Cardiac muscle cell (in vitro differentiated cells and primary cell): ENCODE data around the gene SHC3. TPM values are rescaled to one million over a fixed set of nuclear protein-coding genes. Genes with fewer than 3 reads are reported as not detected.
A peak's percentile ranks its signal among the peaks of the same experiment; 100 is the strongest.

Source experiments
- DNase-seq, 2 donors: peaks; one replicate each; pipeline versions ENCODE4 v3.0.0 to v3.0.0-alpha.2; 2010 to 2017; ENCODE audit warnings: low read depth in 1 of 2, low spot score in 1 of 2
- H3K27ac ChIP-seq: fragments of 200-600 bp; sonication (generic); 2 replicates; pipeline ENCODE4 v1.5.1; 2016
- H3K27me3 ChIP-seq: fragments of 200-600 bp; sonication (generic); 2 replicates; pipeline ENCODE4 v1.6.0; 2016; ENCODE audit warnings: control low read depth
- H3K36me3 ChIP-seq: fragments of 200-600 bp; sonication (generic); 2 replicates; pipeline ENCODE4 v1.5.1; 2016; ENCODE audit warnings: control low read depth
- H3K4me1 ChIP-seq: fragments of 200-600 bp; sonication (generic); 2 replicates; pipeline ENCODE4 v1.8.1; 2017; ENCODE audit warnings: low read depth, mild to moderate bottlenecking, mixed run types
- H3K4me3 ChIP-seq: fragments of 200-600 bp; sonication (generic); 2 replicates; pipeline ENCODE4 v1.5.1; 2016; ENCODE audit warnings: mild to moderate bottlenecking
- H3K9me3 ChIP-seq: fragments of 200-600 bp; sonication (generic); 2 replicates; pipeline ENCODE4 v1.5.1; 2017; ENCODE audit warnings: low read depth, mild to moderate bottlenecking, control low read depth
- polyA plus RNA-seq: library from polyadenylated mRNA; unstranded; fragments of >200 nt; fragmentation: Nextera tagmentation; extraction: Ambion mirVana; gene quantifications from 2 replicates; pipeline ENCODE4 v1.2.1, GENCODE V29; 2016
- total RNA-seq: library from RNA; depleted of rRNA; stranded (reverse); fragments of >200 nt; gene quantifications from 2 replicates; pipeline ENCODE4 v1.2.3, GENCODE V29; 2016
- TF ChIP-seq, protein P1 (sequence below): IDR thresholded peaks from 2 replicates; pipeline ENCODE4 v1.5.1; 2012; ENCODE audit warnings: low read depth, mild to moderate bottlenecking, low read length

The SHC3 gene
- total and polyA plus RNA-seq, 2 experiments from 2014 or later: 0.27 to 0.34 TPM

DNA sequence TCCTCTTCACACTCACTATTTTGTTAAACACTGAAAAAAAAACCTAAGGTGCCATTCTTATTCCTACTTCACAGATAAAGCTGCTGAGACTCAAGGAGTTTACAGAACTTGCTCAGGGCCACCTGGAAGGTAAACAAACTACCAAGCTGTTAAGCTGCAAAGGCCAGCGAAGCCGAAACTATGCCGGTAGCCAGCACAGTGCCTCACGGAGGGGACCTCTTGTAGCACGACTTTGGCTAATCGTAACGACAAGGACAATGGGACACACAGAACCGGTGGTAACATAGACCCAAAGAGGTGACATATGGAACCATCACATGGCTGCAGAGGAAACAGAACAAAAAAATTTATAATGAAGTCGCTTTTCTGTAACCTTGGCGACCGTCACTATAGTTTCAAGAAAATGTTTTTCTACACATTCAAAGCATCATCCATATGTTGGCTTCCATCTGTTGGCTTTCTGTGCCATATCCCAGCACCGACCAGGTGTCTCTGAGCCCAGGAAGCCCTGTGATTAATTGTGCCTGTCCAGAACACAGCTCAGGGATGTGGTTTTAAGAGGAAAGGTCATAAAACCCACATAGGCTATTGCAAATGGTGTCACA lies 127.1 kb downstream of the SHC3 start:
- Histone ChIP-seq H3K9me3 (no peaks in the 10 kb centered on the region), H3K4me1 (no peaks in the 10 kb centered on the region), H3K27me3 (no peaks in the 10 kb centered on the region), H3K27ac (no peak overlapping the region), H3K36me3 (no peaks in the 10 kb centered on the region), H3K4me3 (no peak overlapping the region)
- no peak for DNase-seq
- TF ChIP-seq, protein P1, sequence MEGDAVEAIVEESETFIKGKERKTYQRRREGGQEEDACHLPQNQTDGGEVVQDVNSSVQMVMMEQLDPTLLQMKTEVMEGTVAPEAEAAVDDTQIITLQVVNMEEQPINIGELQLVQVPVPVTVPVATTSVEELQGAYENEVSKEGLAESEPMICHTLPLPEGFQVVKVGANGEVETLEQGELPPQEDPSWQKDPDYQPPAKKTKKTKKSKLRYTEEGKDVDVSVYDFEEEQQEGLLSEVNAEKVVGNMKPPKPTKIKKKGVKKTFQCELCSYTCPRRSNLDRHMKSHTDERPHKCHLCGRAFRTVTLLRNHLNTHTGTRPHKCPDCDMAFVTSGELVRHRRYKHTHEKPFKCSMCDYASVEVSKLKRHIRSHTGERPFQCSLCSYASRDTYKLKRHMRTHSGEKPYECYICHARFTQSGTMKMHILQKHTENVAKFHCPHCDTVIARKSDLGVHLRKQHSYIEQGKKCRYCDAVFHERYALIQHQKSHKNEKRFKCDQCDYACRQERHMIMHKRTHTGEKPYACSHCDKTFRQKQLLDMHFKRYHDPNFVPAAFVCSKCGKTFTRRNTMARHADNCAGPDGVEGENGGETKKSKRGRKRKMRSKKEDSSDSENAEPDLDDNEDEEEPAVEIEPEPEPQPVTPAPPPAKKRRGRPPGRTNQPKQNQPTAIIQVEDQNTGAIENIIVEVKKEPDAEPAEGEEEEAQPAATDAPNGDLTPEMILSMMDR: no peak

DNA sequence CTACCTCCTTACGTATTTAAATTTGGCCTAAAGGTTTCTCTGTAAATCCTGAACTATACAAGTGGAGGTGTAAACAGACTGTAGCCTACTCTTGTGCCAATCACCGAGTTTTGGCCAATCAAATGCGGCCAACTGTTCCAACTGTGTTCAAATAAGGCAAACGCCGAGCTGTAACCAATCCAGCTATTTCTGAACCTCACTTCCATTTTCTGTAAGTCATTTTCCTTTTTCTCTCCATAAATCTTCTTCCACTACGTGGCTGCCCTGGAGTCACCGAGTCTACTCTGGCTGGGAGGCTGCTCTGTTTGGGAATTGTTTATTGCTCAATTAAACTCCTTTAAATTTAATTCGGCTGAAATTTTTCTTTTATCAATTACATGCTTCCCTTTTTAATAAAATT lies 129.0 kb downstream of the SHC3 start:
- Histone ChIP-seq H3K4me1 (no peaks in the 10 kb centered on the region), H3K27me3 (no peaks in the 10 kb centered on the region), H3K36me3 (no peaks in the 10 kb centered on the region), H3K4me3 (no peak overlapping the region), H3K27ac (no peak overlapping the region), H3K9me3 (no peaks in the 10 kb centered on the region)
- TF ChIP-seq, protein P1: no peak
- DNase-seq: no peak

DNA sequence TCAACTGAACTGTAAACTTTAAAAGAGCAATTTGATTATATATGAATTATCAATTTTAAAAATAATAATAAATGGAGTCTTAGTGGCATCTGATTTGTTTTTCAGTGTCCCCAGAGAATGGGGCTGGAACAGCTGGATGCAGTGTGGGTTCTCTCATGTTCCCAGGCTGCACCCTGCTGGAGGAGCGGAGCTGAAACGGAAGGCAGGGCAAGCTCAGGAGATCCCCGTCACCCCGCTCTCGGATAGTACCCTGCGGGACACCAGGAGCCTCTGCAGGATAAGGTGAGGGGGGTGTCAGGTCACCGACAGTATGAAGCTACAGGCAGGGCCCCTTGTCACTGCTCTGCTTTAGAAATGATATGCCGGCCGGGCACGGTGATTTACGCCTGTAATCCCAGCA lies 130.0 kb downstream of the SHC3 start:
- no peak overlapping the region for H3K4me3 ChIP-seq
- no peak for DNase-seq
- TF ChIP-seq, protein P1: no peak

DNA sequence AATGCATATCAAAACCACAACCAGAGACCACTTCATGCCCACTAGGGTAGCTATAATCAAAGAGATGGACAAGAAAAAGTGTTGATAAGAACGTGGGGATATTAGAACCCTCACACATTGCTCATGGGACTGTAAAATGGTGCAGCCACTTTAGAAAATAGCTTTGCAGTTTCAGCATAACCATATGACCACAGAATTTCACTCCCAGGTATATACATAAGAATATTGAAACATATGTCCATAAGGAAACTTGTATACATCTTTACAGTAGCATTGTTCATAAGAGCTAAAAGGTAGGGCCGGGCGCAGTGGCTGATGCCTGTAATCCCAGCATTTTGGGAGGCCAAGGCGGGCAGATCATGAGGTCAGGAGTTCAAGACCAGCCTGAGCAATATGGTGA lies 131.0 kb downstream of the SHC3 start:
- TF ChIP-seq, protein P1: no peak
- Histone ChIP-seq H3K27ac (no peak overlapping the region), H3K36me3 (no peaks in the 10 kb centered on the region), H3K4me3 (no peak overlapping the region), H3K9me3 (no peaks in the 10 kb centered on the region), H3K27me3 (no peaks in the 10 kb centered on the region), H3K4me1 (no peaks in the 10 kb centered on the region)
- no peak for DNase-seq

More for the DNA sequence above, 130.0 kb downstream of the SHC3 start:
- Histone ChIP-seq H3K36me3 (no peaks in the 10 kb centered on the region), H3K27ac (no peak overlapping the region), H3K27me3 (no peaks in the 10 kb centered on the region), H3K4me1 (no peaks in the 10 kb centered on the region), H3K9me3 (no peaks in the 10 kb centered on the region)

DNA sequence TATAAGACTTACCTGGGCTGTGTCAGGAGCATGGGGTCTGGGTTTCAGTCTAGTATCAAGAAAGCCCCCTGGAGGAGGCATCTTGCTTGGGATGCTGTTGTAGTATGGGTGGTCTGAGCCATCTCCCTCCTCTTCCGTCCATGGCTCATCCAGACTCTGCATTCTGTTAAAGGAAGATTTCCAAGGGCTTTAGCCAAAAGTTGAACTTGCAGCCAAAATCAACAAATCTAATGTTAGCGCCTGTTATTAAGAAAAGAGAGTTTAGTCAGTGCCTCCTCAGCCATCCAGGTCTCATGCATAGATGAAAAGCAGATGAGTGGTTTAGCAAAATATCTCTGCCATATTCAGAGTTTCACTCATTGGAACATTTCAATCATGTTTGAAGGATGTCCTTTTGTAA lies 131.8 kb downstream of the SHC3 start:
- DNase-seq: peak in 1 of 2 donors; percentile 33
- no peaks in the 10 kb centered on the region for H3K4me1 ChIP-seq
- no peak overlapping the region for H3K4me3 ChIP-seq
- no peaks in the 10 kb centered on the region for H3K36me3 ChIP-seq
- H3K27ac ChIP-seq: no peak overlapping the region
- H3K27me3 ChIP-seq: no peaks in the 10 kb centered on the region
- no peaks in the 10 kb centered on the region for H3K9me3 ChIP-seq
- TF ChIP-seq, protein P1: no peak

DNA sequence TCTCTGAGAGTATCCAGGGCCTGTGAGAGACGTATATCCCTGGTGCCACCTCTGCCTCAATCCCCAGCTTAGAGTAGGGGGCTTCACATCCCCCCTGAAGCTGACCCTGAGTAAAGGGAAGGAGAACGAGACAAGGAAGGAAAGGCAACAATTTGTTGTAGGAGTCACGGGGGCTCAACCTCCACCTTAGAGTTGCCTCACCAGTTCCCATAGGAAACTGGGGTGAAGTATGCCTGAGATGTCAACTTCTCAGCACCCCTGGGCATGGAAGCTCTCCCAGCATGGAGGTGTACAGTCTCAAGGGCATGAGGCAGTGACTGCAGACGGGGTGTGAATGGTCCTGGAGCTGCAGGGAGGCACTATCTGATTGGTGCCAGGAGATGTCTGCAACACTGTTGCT lies 133.7 kb downstream of the SHC3 start:
- Histone ChIP-seq H3K36me3 (no peaks in the 10 kb centered on the region), H3K9me3 (no peaks in the 10 kb centered on the region), H3K27me3 (no peaks in the 10 kb centered on the region), H3K4me3 (no peak overlapping the region), H3K4me1 (no peaks in the 10 kb centered on the region), H3K27ac (no peak overlapping the region)
- TF ChIP-seq, protein P1: no peak
- DNase-seq: no peak
